Heart left ventricle (tissue), 16 donors: ENCODE measurements around the gene KPTN. TPM values are rescaled to one million over a fixed set of nuclear protein-coding genes. Genes with fewer than 3 reads are reported as not detected.

Experiments
- ATAC-seq, 4 donors: fragments of 200-7000 bp; cut with Tn5 transposase; one replicate each; pipeline ENCODE4 v1.9.1; 2020 to 2022; ENCODE audit warnings: moderate library complexity in 4 of 4, mild to moderate bottlenecking in 3 of 4, moderate number of reproducible peaks in 1 of 4
- DNase-seq, 5 donors: peaks; one replicate each; pipeline ENCODE4 v3.0.0-alpha.2; 2020
- H3K27ac ChIP-seq, 12 donors: fragments of 200-600 bp; sonication (generic) in 4 of 12; one replicate each; pipeline versions ENCODE4 v1.5.0 to v1.8.0; 2016 to 2022; ENCODE audit warnings: mild to moderate bottlenecking in 2 of 12
- H3K27me3 ChIP-seq, 9 donors: fragments of 200-600 bp; sonication (generic) in 2 of 9; one replicate each; pipeline versions ENCODE4 v1.5.1 to v1.8.0; 2016 to 2022; ENCODE audit warnings: mild to moderate bottlenecking in 3 of 9
- H3K36me3 ChIP-seq, 9 donors: fragments of 200-600 bp; sonication (generic) in 2 of 9; one replicate each; pipeline versions ENCODE4 v1.5.0 to v1.8.0; 2018 to 2022; ENCODE audit warnings: mild to moderate bottlenecking in 2 of 9
- H3K4me1 ChIP-seq, 12 donors: fragments of 200-600 bp; sonication (generic) in 4 of 12; one replicate each; pipeline versions ENCODE4 v1.5.0 to v1.8.0; 2016 to 2022; ENCODE audit warnings: mild to moderate bottlenecking in 3 of 12
- H3K4me3 ChIP-seq, 12 donors: fragments of 200-600 bp; sonication (generic) in 4 of 12; one replicate each; pipeline versions ENCODE4 v1.5.0 to v1.8.0; 2017 to 2022; ENCODE audit warnings: mild to moderate bottlenecking in 9 of 12, moderate library complexity in 4 of 12
- H3K9me3 ChIP-seq, 12 donors: fragments of 200-600 bp; sonication (generic) in 4 of 12; one replicate each; pipeline versions ENCODE4 v1.5.0 to v1.8.0; 2016 to 2022; ENCODE audit warnings: mild to moderate bottlenecking in 1 of 12
- CTCF ChIP-seq, 12 donors: fragments of 200-600 bp; sonication (generic) in 4 of 12; IDR thresholded peaks; one replicate each; pipeline versions ENCODE4 v1.5.0 to v1.8.0; 2018 to 2022; ENCODE audit warnings: antibody characterized with exemption in 12 of 12, mild to moderate bottlenecking in 5 of 12
- POLR2A ChIP-seq, 2 donors: fragments of 450-650 bp; IDR thresholded peaks; one replicate each; pipeline ENCODE4 v1.6.1; 2017; ENCODE audit warnings: antibody characterized with exemption in 2 of 2, mild to moderate bottlenecking in 2 of 2, moderate library complexity in 2 of 2
- WGBS, 4 donors: extraction: QIAGEN DNeasy Blood & Tissue Kit in 2 of 4; methylation state at CpG; one replicate each; pipeline versions ENCODE4 v1.1.5 to v1.1.7; 2013 to 2018; 5-methylcytosine and 5-hydroxymethylcytosine counted together
- intact Hi-C, 10 donors: fragments of 100-400 bp; cut with DNase I; formaldehyde crosslinking; loops; one replicate each; pipeline versions ENCODE4 v1.11.1 to v1.14.2; 2022
- polyA plus RNA-seq, 2 donors: library from polyadenylated mRNA; stranded (reverse); fragments of 200-250 nt; gene quantifications; one replicate each; pipeline ENCODE4 v1.2.3, GENCODE V29; 2013
- total RNA-seq, 9 donors: library from RNA; depleted of rRNA in 2 of 9; stranded (reverse); fragments of >200 nt in 2 of 9; fragmentation: NEBNext Ultra II Directional in 3 of 9; extraction: Animal tissue kit (Norgen Biotek cat#: 25700) in 3 of 9; gene quantifications; one replicate each; pipeline versions ENCODE4 v1.1.0 to v1.2.4, GENCODE V29; 2016 to 2023
- donor health status: ischemic (EF 13 %, LVEDD 7.1; RV severe dilation, severe dysfunction).
- donor health status: healthy with polysubstance abuse.
- donor health status: DM: no; HTN: yes; CAD: no.
- donor health status: DM: no; HTN: no; CAD: no.
- donor health status: ischemic (EF 25% LVEDD 6.9; RV normal size, moderate dysfunction).
- donor health status: ischemic (EF 25% LVEDD 5.7; RV mildly dilated, moderate dysfunction).
- donor health status: healthy.
- donor health status: DM: yes; HTN: yes; CAD: no.
- donor health status: ischemic (EF 35%, LVEDD 5.7; RV mildly dilated, moderate dysfunction).
- donor health status: nonischemic (EF 11% LVEDD 7.7; RV severe dilation, severe dysfunction).
- donor health status: DM: yes; HTN: yes; CAD: no.
- donor health status: PGD.
- donor health status: ischemic (EF 29% LVEDD 5.4; RV normal size, mild dysfunction).
- donor health status: nonischemic (EF 23%, LVEDD 6.1; RV moderate dilation, normal function).

Gene KPTN
- total and polyA plus RNA-seq, 11 donors = 3.2 to 15.8 (median 7.8) TPM

GRCh38 chr19:47493378-47494210 is 9.6 kb upstream of the KPTN start:
- H3K4me1 ChIP-seq = peaks cover 0 to 71% (median 21%) of the 10 kb centered on the region in 12 donors
- no peak overlapping the region for H3K4me3 ChIP-seq
- TF ChIP-seq CTCF (IDR thresholded peaks at IDR 0.05) (no peak), POLR2A (IDR thresholded peaks at IDR 0.05) (no peak)
- no peaks in the 10 kb centered on the region for H3K27me3 ChIP-seq
- peak in 3 of 5 donors; percentile 50 to 79 (median 64) for DNase-seq
- WGBS, 4 donors = 65 to 71% (median 69%) methylated on average over 16 to 18 of the region's 18 CpGs
- no peaks in the 10 kb centered on the region for H3K9me3 ChIP-seq
- H3K27ac ChIP-seq = peak overlapping the region in 7 of 12 donors; percentile 39 to 77 (median 52)
- peak; percentile 58 to 84 (median 68) for ATAC-seq
- H3K36me3 ChIP-seq = peaks cover 5 to 82% (median 66%) of the 10 kb centered on the region in 9 donors
- intact Hi-C loops = no loop called here

- DNase-seq (peak in 1 of 5 donors; percentile 40), ATAC-seq (peak in 1 of 4 donors; percentile 3)
- Histone ChIP-seq H3K27ac (peak overlapping the region in 6 of 12 donors; percentile 50 to 77 (median 62)), H3K9me3 (no peaks in the 10 kb centered on the region), H3K27me3 (no peaks in the 10 kb centered on the region), H3K36me3 (peaks cover 5 to 82% (median 62%) of the 10 kb centered on the region in 9 donors), H3K4me3 (no peak overlapping the region), H3K4me1 (peaks cover 0 to 63% (median 15%) of the 10 kb centered on the region in 12 donors)
- WGBS, 4 donors = 69 to 76% (median 73%) methylated on average over 22 to 23 of the region's 23 CpGs
- intact Hi-C loops = no loop called here
- TF ChIP-seq CTCF (IDR thresholded peaks at IDR 0.05) = no peak
- TF ChIP-seq POLR2A (IDR thresholded peaks at IDR 0.05) = no peak
Measured at GRCh38 chr19:47492571-47493377, 8.8 kb upstream of the KPTN start.

- Histone ChIP-seq H3K9me3 (no peaks in the 10 kb centered on the region), H3K4me3 (no peak overlapping the region), H3K27ac (peak overlapping the region in 1 of 12 donors; percentile 74), H3K27me3 (no peaks in the 10 kb centered on the region), H3K4me1 (peaks cover 0 to 57% (median 13%) of the 10 kb centered on the region in 12 donors), H3K36me3 (peaks cover 5 to 82% (median 60%) of the 10 kb centered on the region in 9 donors)
- intact Hi-C loops = no loop called here
- DNase-seq (peak in 1 of 5 donors; percentile 60), ATAC-seq (no peak)
- TF ChIP-seq CTCF (IDR thresholded peaks at IDR 0.05) (no peak), POLR2A (IDR thresholded peaks at IDR 0.05) (no peak)
- 86 to 93% (median 90%) methylated on average over 13 to 14 of the region's 14 CpGs for WGBS, 4 donors
Measured at GRCh38 chr19:47492137-47492533, 8.1 kb upstream of the KPTN start.
